G401 (cell line): ENCODE measurements around the gene CDKN2C. TPM values are rescaled to one million over a fixed set of nuclear protein-coding genes. Genes with fewer than 3 reads are reported as not detected.
A peak's percentile ranks its signal among the peaks of the same experiment; 100 is the strongest.

Source experiments
- DNase-seq: peaks from one replicate; pipeline ENCODE4 v3.0.0-alpha.2; 2015; ENCODE audit warnings: low spot score
- in situ Hi-C: cut with HindIII; loops from 2 replicates; pipeline ENCODE4 v1.10.0; 2016; ENCODE audit warnings: low sequenced_read_pairs, mixed read lengths
- total RNA-seq: library from RNA; depleted of rRNA; stranded (reverse); fragments of >200 nt; shearing (Covaris generic); gene quantifications from 2 replicates; pipeline ENCODE4 v1.2.3, GENCODE V29; 2014

The CDKN2C gene
- total RNA-seq, 1 experiment from 2014 or later, result 104 TPM

DNA sequence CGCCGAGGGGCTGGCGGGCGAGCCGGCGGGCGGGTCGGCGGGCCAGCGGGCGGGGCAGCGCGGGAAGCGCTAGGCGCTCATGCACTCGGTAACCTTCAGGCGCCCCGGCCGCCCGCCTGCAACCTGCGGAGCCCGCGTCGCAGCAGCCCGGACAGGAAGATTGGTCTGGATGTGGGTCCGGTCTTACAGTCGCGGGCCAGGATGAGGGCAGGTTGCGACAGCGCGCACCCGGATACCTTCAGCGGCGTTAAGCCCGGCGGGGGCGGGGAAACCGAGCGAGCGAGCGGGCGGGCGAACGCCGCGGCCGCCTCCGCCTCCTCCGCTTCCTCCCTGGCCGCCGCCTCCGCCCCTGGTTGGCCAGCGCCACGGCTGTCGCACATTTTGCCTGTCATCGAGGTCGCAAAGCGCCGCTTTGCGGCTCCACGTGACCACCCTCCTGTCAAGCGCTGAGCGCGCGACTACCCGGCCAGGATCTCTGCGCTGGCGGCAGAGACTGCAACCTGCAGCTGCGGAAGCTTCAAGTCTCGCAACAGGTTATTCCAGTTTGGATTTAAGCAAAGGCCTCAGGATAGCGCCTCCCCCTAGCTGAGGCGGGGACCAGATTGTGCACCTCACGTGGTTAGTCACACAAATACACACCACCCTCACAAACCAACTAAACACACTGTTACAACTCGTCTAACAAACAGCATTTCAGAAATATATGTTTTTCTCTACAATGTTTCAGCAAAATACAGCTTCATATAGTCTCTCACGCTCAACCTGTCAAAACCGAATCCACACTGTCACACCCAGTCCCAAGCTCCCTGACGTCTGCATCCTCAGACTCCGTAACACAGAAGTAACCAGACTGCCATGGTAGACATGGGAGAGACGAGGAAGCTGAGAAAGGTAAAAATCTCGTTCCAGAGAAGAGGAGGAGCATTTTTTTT, 9.9 kb upstream of the CDKN2C start, which contains the start of gene FAF1:
Gene FAF1, minus strand, starts transcription at position 355 of the 932 bp plus-strand sequence. CDS start 456 bp downstream, outside the sequence.
- in situ Hi-C loops, result no loop called here
- peak; percentile 95 for DNase-seq

DNA sequence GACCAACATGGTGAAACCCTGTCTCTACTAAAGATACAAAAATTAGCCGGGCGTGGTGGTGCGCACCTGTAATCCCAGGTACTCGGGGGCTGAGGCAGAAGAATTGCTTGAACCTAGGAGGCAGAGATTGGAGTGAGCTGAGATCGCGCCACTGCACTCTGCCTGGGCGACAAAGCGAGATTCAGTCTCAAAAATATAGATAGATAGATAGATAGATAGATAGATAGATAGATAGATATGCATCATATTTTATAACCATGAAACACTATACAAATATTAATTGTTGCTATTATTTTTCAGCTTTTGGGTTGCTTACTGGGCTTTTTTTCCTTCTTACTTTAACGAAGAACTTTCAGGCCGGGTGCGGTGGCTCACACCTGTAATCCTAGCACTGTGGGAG, 5.2 kb upstream of the CDKN2C start:
- in situ Hi-C loops, result no loop called here
- DNase-seq, result no peak

DNA sequence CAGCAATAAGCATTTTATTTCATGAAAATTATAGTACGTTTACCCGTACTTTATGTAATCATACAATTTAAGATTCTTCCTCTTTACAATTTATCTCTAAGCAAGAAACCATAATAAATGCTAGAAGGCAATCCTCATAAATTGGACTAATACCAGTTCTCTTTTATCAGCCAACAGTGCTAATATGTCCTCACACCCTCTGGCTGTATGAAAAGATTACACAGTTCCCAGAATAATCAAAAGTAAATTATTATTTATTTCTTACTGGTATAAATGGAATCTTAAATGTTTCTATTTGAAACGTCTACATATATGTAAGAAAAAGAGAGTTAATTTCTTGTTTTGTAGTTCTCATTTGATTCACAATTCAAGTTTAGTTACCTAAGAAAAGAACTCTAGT, 3.1 kb upstream of the CDKN2C start:
- in situ Hi-C loops, result no loop called here
- no peak for DNase-seq

DNA sequence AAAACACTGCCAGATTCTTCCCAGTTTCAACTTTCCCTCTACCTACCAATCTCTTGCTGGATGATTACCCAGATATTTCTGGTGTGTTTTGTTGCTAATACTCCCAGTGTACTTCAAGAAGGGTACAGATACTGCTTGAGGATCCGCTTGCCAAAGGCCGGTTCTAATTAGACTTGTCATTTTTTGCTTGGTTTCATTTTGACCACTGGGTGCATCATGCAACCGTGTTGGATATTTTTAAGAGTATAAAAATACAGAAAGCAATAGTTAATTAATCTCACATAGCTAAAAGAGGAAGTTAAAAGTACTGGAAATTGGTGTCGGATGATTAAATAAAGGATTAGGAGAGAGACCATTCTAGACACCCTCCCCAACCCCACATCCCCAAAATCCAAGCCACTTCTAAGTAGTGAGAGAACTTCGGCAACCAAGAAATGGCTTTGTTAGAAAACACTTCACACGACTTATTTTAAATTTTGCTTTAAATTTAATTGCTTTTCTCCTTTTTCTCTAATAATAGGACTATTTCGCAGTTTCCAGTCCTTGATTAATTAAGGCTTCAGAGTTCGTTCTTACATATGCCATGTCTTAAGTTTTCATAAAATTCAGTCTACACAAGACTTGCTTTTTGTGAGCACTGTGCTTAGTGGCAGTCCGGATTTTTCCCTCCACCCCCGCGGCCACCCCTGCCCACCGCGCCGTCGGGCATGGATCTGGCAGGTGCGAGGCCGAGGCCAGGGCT, 2.5 kb upstream of the CDKN2C start:
- in situ Hi-C loops, result no loop called here
- no peak for DNase-seq

DNA sequence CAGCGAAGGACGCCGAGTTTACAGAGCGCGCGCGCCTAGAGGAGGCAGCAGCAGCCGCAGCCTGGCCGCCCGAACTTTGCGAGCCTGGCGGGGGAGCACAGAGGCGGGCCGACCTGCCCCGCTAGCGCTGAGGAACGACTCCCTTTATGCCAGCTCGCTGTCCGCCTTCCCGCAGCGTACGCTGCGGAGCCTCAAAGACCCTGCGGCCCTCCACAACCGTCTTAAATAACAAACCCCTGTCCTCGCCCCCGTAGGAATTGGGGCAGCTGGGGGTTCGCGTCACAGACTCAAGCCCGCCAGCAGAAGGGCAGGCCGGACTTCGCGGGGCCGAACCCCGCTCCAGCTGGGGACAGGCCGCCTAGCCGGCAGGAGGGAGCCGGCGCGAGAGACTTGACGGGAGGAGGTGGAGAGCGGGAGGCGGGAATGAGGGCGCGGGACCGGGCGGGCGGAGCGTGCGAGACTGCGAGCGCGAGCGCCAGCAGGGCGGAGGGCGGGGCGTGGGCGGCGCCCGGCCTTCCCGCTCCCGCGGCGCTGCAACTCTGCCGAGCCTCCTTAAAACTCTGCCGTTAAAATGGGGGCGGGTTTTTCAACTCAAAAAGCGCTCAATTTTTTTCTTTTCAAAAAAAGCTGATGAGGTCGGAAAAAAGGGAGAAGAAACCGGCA, 1.8 kb upstream of the CDKN2C start:
- in situ Hi-C loops, result no loop called here
- DNase-seq, result peak; percentile 84

DNA sequence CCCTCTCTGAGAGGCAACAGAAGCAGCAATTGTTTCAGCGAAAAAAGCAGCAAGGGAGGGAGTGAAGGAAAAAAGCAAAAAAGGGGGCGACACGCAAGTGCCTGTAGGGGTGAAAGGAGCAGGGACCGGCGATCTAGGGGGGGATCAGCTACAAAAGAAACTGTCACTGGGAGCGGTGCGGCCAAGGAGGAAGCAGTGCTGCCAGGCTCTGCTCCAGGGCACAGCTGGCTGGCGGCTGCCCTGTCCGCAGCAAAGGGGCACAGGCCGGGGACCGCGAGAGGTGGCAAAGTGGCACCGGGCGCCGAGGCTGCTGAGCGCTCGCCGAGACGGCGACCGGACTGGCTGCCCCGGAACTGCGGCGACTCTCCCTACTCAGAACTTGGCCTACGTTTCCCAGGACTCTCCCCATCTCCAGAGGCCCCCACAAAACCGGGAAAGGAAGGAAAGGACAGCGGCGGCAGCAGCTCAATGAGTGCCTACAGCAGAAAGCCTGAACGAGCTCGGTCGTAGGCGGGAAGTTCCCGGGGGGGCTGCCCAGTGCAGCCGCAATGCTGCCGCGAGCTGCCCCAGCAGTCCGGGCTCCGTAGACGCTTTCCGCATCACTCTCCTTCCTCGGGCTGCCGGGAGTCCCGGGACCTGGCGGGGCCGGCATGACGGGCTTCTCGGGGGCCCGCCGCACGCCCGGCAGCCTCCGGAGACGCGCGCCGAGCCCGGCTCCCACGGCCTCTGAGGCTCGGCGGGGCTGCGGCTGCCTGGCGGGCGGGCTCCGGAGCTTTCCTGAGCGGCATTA, 1.0 kb upstream of the CDKN2C start:
- peak; percentile 23 for DNase-seq
- in situ Hi-C loops, result no loop called here

DNA sequence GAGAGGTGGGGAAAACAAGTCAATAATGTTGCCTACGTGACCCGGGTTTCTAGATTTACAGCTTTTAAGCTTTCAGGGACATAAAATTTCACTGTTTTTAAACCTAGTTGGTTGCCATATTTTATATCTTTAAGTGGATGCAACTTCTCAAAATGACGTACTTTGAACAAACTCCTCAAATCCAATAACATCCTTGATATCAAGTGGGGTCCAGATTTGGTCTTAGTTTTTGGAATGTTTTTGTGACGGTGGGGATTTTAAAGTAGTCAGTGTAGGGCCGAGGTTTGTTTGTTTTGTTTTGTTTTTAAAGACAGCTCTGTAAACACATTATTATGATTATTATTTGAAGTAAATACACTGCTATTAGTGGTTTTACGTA, 453 bp downstream of the CDKN2C start:
- in situ Hi-C loops, result no loop called here
- no peak for DNase-seq

DNA sequence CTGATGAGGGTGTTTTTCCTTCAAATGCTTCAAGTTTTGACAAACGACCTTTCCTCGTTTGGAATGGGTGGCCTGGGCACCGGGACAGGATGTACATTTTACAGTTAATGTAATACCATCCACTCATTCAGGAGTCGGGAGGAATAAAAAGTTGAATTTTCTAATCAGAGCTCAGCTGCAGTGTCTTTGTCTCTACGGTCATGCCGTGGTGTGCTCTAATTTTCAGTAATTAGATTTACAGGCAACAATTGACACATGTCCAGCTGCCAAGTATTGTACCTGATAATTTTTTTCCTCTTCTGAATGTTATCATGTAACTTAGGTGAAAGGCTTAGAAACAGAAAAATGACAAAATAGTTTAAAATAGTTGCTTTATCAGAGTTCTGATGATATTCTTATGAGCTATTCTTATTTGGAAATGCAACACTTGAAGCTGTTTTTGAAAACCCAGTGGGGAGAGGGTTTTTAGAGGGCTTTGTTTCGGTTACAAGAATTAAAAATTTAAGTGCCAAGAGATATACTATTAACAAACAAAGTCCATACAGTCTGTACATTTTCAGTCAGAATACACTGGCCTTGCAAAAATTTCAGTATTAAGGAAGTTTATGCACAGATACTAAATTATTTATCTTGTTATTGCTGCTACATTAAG, 1.0 kb downstream of the CDKN2C start:
- no peak for DNase-seq
- in situ Hi-C loops, result no loop called here

DNA sequence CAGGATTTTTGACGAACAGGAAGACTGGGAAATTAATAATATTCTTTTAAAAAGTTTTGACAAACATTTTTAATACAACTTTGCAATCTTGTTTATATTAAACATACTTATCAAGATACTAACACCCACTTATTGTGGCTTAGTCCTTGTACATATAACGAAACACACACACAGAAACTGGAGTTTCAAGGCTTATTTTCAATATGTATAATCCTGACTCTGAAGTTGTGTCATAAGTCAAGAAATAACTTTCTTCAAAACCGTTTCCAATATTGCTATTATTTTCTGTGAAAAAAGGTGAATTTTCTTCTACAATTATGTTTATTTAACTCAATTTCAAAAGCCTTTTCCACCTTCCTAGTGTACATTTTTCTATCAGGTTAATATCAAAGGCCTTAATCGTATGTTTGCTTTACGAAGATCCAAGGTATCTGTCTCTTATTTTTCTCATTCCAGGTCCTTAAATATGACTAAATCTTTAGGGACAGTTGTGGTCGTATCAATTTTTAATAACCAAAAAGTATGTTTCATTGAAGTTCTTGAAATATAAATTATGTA, 1.8 kb downstream of the CDKN2C start:
- in situ Hi-C loops, result no loop called here
- DNase-seq, result no peak

DNA sequence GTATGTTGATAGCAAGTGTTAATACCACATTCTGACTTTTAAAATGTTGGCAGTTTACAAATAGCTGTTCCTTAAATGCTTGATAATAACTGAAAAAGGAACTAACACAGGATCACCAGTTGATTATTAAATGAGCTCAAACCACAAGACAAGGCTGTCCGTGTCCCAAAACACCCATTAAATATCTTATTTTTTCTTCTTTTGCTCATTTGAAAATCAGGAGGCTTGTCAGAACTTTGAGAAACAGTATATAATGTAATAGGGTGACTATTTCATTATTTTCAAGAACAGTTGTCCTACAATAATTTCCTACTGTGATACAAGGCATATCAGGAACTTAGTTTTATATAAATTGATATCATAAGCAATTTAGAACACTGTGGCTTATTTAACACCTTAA, 2.7 kb downstream of the CDKN2C start:
- DNase-seq, result no peak
- in situ Hi-C loops, result no loop called here

DNA sequence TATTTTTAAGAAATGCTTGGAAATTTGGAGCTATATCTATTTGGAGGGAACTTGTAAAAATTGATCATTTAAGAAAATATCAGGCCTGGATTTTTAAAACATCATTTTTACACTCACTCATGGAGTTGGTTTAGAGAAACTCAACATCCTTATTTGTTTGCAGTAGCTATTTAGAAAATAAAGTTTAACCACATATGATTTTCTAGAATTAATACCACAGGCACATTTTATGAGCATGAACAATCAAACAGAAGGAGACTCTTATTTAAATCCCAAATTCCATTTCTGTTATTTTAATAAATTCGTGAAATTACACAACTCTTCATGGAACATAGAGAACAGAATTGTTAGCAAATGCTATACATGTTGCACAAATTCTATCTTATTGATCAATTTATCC, 3.2 kb downstream of the CDKN2C start:
- in situ Hi-C loops, result no loop called here
- no peak for DNase-seq

DNA sequence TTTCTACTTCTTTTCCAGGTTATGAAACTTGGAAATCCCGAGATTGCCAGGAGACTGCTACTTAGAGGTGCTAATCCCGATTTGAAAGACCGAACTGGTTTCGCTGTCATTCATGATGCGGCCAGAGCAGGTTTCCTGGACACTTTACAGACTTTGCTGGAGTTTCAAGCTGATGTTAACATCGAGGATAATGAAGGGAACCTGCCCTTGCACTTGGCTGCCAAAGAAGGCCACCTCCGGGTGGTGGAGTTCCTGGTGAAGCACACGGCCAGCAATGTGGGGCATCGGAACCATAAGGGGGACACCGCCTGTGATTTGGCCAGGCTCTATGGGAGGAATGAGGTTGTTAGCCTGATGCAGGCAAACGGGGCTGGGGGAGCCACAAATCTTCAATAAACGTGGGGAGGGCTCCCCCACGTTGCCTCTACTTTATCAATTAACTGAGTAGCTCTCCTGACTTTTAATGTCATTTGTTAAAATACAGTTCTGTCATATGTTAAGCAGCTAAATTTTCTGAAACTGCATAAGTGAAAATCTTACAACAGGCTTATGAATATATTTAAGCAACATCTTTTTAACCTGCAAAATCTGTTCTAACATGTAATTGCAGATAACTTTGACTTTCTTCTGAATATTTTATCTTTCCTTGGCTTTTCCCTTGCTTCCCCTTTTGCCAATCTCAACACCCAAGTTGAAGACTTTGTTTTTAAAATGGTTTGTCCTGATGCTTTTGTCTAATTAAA, 4.0 kb downstream of the CDKN2C start:
- in situ Hi-C loops, result no loop called here
- no peak for DNase-seq

DNA sequence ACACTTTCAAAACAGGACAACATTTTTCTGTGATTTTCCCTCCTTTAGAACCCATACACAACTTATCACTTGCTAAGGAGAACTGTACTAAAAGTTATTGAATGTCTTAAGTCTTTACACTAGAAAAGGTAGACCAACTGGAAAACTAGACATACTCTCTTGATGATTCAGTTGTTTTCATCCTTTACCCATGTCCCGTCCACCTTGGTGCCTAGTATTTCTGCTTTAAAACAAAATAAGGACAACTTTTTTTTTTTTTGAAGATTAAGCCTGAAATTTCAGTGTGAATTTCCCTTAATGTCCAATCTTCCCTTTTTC, 4.5 kb downstream of the CDKN2C start:
- in situ Hi-C loops, result no loop called here
- no peak for DNase-seq

DNA sequence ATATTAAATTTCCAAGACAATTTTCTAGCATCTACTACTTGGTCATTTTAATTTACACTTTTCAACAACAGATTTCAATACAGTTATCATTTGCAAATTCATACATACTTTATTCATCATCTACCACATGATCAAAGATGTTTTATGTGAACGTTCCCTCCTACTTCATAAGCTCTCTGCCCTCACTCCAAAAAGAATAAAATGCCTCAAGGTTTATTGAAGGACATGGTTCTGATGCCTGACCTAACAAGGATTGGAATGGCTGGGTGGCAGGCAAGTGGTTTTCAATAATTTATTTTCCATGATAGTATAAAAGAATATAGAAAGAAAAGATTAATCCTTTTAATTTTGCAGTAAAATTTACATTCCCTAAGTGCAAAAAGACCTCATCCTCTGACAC, 5.4 kb downstream of the CDKN2C start:
- in situ Hi-C loops, result no loop called here
- no peak for DNase-seq

DNA sequence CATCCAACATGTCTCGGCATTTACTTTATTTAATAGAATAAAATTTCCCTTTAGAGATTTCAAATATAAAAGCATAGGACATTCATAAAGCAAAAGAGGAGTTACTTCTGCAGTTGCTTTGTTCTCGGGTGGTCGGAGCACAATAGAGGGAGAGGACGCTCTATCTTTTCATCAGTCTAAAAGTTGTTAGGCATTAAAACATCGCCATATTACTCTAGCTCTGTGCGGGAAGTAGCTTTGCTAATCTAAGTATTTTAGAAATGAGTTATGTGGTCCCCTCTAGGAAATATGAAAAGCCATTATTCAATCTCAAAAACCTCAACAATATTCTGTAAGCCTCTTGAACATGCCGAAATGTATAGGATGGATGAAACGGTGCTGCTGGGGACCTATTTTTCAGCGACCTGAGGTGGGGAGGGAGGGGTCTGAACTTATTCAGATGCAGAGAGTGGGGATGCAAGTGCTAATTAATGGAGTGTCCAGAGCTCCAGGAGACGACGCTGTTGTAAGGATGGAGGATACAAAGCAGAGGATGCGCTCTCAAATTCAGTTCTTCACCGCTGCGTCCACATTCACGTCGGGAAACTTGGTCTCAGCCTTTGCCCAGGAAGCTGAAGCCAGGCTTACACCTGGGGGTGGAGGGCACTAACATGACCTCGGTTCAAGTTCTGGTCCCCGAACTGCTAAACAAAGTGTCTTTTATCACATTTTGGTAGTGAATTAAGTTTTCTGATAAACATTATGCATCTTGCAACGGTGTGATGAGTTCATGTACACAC, 6.3 kb downstream of the CDKN2C start:
- in situ Hi-C loops, result no loop called here
- no peak for DNase-seq

DNA sequence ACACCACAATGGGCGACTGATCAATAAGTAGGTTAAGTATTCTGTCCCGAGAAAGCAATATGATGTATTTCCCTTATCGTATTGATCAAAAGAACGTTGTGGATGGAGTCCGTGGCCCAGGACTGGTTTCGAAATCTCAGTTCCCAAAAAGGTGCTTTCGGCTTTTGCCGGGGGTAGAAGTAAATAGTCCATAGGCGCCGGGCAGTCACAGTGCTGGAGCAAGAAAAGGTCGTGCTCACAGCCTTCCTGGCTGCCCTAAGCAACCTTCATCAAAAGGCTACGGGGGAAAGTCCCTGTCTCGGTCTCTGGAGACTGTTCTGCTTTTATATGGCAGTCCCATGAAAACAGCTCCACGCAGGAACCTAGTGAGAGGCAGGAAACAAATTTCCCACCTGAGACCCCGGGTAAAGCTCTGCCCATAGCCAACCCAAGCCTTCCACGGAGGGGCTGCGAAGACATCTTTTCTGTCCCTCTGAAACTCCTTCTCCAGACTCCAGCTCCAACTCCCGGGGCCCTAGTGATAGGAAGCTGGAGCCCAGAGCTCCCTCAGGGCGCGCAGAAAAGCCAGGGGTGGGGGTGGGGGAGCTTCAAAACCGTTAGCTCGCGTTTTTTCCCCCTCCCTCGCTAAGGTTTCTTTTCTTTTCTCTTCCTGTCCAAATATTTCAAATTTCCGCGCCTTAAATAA, 7.0 kb downstream of the CDKN2C start:
- in situ Hi-C loops, result no loop called here
- DNase-seq, result peak; percentile 59
